ENCODE data around the gene PIGZ. TPM values are rescaled to one million over a fixed set of nuclear protein-coding genes. Genes with fewer than 3 reads are reported as not detected.

Gene PIGZ
- polyA plus RNA-seq, 1 donor = 1.8 TPM

GRCh38 chr3:197002701-197003454 lies 34.2 kb upstream of the PIGZ start:
- DNase-seq = peak; percentile 75

- DNase-seq = no peak
Measured at GRCh38 chr3:197001972-197002700, 33.5 kb upstream of the PIGZ start.

GRCh38 chr3:197001106-197001971 lies 32.7 kb upstream of the PIGZ start:
- no peak for DNase-seq

- DNase-seq = no peak
Measured at GRCh38 chr3:197000211-197000610, 31.6 kb upstream of the PIGZ start.

- no peak for DNase-seq
Measured at GRCh38 chr3:196998966-196999760, 30.5 kb upstream of the PIGZ start.

GRCh38 chr3:196997311-196997710 lies 28.7 kb upstream of the PIGZ start:
- DNase-seq = no peak

- no peak for DNase-seq
Measured at GRCh38 chr3:196996454-196997265, 28.0 kb upstream of the PIGZ start.

GRCh38 chr3:196995646-196996355 lies 27.2 kb upstream of the PIGZ start:
- no peak for DNase-seq

GRCh38 chr3:196995027-196995426 lies 26.4 kb upstream of the PIGZ start:
- DNase-seq = no peak

GRCh38 chr3:196994056-196994455 lies 25.4 kb upstream of the PIGZ start:
- no peak for DNase-seq

- no peak for DNase-seq
Measured at GRCh38 chr3:196992461-196993065, 23.9 kb upstream of the PIGZ start.

GRCh38 chr3:196991581-196992460 lies 23.2 kb upstream of the PIGZ start:
- DNase-seq = no peak

GRCh38 chr3:196990601-196991007 lies 22.0 kb upstream of the PIGZ start:
- DNase-seq = no peak

GRCh38 chr3:196989721-196990262 lies 21.2 kb upstream of the PIGZ start:
- DNase-seq = no peak

GRCh38 chr3:196988241-196989029 lies 19.8 kb upstream of the PIGZ start:
- no peak for DNase-seq

GRCh38 chr3:196987022-196987421 lies 18.4 kb upstream of the PIGZ start:
- DNase-seq = no peak
